KMS-11 (cell line): ENCODE results near the gene TACC3.

Source experiments
- H2AFZ ChIP-seq: fragments of 200-600 bp; sonication (generic); 2 replicates; pipeline ENCODE4 v1.6.1; 2016; ENCODE audit warnings: antibody characterized with exemption, mixed run types, low read depth
- H3K27ac ChIP-seq: fragments of 200-600 bp; sonication (generic); 2 replicates; pipeline ENCODE4 v1.6.1; 2016; ENCODE audit warnings: mild to moderate bottlenecking, mixed run types
- H3K27me3 ChIP-seq: fragments of 200-600 bp; sonication (generic); 2 replicates; pipeline ENCODE4 v1.6.1; 2017; ENCODE audit warnings: mild to moderate bottlenecking, low read depth, mixed run types, moderate library complexity; ENCODE audit not compliant: insufficient read depth
- H3K36me3 ChIP-seq: fragments of 200-600 bp; sonication (generic); 2 replicates; pipeline ENCODE4 v1.6.1; 2017; ENCODE audit warnings: mild to moderate bottlenecking, mixed run types; ENCODE audit not compliant: insufficient read depth
- H3K4me1 ChIP-seq: fragments of 200-600 bp; sonication (generic); 2 replicates; pipeline ENCODE4 v1.6.1; 2016; ENCODE audit warnings: mild to moderate bottlenecking, low read depth, mixed run types; ENCODE audit not compliant: poor library complexity, severe bottlenecking
- H3K4me2 ChIP-seq: fragments of 200-600 bp; sonication (generic); 2 replicates; pipeline ENCODE4 v1.7.0; 2016; ENCODE audit warnings: mild to moderate bottlenecking, mixed run types
- H3K4me3 ChIP-seq: fragments of 200-600 bp; sonication (generic); IDR thresholded peaks from 2 replicates; pipeline ENCODE4 v1.6.1; 2017; ENCODE audit warnings: low read depth, low read length, mixed read lengths; ENCODE audit not compliant: insufficient read depth
- H3K79me2 ChIP-seq: fragments of 200-600 bp; sonication (generic); 2 replicates; pipeline ENCODE4 v1.6.1; 2016; ENCODE audit warnings: low read depth, mixed run types; ENCODE audit not compliant: insufficient read depth
- H3K9ac ChIP-seq: fragments of 200-600 bp; sonication (generic); 2 replicates; pipeline ENCODE4 v1.6.1; 2016; ENCODE audit warnings: mild to moderate bottlenecking, mixed run types
- H4K20me1 ChIP-seq: fragments of 200-600 bp; sonication (generic); 2 replicates; pipeline ENCODE4 v1.6.1; 2016; ENCODE audit warnings: mild to moderate bottlenecking, mixed run types; ENCODE audit not compliant: insufficient read depth
- TF ChIP-seq, protein P1 (sequence below): fragments of 200-600 bp; sonication (generic); conservative IDR thresholded peaks from 2 replicates; pipeline ENCODE4 v1.6.1; 2017; ENCODE audit warnings: low read depth, mild to moderate bottlenecking, antibody characterized with exemption, low read length, moderate library complexity, mixed read lengths

TACC3 gene

DNA sequence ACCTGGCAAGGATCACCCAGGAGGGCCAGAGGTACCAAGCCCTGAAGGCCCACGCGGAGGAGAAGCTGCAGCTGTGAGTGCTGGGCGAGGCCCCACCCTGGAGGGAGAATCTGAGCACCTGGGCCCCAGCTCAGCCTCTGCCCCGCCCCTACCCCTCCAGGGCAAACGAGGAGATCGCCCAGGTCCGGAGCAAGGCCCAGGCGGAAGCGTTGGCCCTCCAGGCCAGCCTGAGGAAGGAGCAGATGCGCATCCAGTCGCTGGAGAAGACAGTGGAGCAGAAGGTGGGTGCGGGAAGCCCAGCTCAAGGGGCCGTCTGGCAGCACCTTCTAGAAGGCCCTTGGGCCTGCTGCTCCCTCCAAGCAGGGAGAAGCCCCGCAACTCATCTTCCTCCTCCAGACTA is 23.2 kb downstream of the TACC3 start:
- Histone ChIP-seq H3K79me2 (no peaks in the 10 kb centered on the region), H3K4me2 (no peak overlapping the region), H4K20me1 (no peaks in the 10 kb centered on the region), H3K4me1 (no peaks in the 10 kb centered on the region), H3K9ac (no peak overlapping the region), H3K4me3 (no peak overlapping the region), H3K27me3 (no peaks in the 10 kb centered on the region), H2AFZ (no peak overlapping the region), H3K36me3 (no peaks in the 10 kb centered on the region), H3K27ac (no peak overlapping the region)
- TF ChIP-seq, protein P1, sequence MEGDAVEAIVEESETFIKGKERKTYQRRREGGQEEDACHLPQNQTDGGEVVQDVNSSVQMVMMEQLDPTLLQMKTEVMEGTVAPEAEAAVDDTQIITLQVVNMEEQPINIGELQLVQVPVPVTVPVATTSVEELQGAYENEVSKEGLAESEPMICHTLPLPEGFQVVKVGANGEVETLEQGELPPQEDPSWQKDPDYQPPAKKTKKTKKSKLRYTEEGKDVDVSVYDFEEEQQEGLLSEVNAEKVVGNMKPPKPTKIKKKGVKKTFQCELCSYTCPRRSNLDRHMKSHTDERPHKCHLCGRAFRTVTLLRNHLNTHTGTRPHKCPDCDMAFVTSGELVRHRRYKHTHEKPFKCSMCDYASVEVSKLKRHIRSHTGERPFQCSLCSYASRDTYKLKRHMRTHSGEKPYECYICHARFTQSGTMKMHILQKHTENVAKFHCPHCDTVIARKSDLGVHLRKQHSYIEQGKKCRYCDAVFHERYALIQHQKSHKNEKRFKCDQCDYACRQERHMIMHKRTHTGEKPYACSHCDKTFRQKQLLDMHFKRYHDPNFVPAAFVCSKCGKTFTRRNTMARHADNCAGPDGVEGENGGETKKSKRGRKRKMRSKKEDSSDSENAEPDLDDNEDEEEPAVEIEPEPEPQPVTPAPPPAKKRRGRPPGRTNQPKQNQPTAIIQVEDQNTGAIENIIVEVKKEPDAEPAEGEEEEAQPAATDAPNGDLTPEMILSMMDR: no peak

DNA sequence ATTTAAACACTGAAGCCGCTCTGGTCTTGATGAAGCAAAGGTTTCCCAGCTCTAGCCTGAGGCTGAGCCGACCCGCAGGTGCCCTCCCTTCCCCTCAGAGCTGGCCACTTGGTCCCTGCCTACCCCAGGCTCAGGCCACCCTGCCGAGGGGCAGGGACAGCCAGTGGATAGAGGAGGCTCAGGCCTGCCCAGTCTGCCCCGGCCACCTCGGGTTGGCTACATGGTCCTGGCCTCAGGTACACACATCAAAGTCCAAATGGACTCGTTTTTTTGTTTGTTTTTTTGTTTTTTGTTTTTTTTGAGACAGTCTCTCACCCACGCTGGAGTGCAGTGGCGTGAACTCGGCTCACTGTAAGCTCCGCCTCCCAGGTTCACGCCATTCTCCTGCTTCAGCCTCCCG is 23.8 kb downstream of the TACC3 start:
- Histone ChIP-seq H3K9ac (no peak overlapping the region), H3K27ac (no peak overlapping the region), H3K27me3 (no peaks in the 10 kb centered on the region), H3K4me1 (no peaks in the 10 kb centered on the region), H3K36me3 (no peaks in the 10 kb centered on the region), H4K20me1 (no peaks in the 10 kb centered on the region), H3K79me2 (no peaks in the 10 kb centered on the region), H2AFZ (no peak overlapping the region), H3K4me2 (no peak overlapping the region), H3K4me3 (no peak overlapping the region)
- TF ChIP-seq, protein P1: no peak

DNA sequence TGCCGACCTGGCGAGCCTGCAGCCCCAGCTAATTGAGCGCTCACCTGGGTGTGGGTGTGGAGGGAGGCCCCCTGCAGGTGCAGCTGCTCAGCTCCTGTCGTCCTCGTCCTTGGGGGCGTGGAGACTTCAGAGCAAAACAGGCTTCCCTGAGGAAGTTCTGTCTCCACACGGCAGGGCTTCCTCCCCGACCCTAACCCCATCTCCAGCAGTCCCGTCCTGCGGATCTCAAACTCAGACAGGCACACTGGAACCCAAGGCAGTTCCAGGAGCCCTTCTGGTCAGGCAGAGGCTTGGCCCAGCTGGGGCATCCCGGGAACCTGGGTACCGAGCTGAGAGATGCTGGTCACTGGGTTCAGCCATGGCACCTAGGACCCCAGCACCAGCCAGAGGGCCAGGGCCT is 24.4 kb downstream of the TACC3 start:
- H3K27ac ChIP-seq: no peak overlapping the region
- no peaks in the 10 kb centered on the region for H3K4me1 ChIP-seq
- no peak overlapping the region for H2AFZ ChIP-seq
- no peaks in the 10 kb centered on the region for H3K27me3 ChIP-seq
- no peak overlapping the region for H3K4me3 ChIP-seq
- no peak overlapping the region for H3K9ac ChIP-seq
- H3K79me2 ChIP-seq: no peaks in the 10 kb centered on the region
- no peak overlapping the region for H3K4me2 ChIP-seq
- H4K20me1 ChIP-seq: no peaks in the 10 kb centered on the region
- H3K36me3 ChIP-seq: no peaks in the 10 kb centered on the region
- TF ChIP-seq, protein P1: no peak

DNA sequence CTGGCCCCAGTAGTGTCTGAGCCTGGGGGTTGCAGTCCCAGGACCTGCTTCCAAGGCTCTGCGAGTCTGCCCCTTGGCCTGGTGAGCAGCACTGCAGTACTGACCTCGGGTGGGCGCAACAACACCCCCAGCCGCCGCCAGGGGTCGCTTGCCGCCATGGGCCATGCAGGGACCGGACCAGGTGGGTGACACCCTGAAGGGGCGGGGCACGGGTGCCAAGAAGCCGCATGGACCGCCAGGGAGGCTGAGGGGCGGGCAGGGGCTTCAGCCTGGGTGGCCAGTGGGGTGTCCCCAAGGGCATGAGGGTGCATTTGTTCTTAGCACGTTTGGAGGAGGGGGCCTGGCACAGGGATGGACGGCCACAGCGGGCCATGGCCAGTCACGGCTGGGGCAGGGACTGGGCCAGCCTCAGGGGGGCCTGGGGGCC is 25.0 kb downstream of the TACC3 start:
- no peak overlapping the region for H3K9ac ChIP-seq
- H3K4me2 ChIP-seq: no peak overlapping the region
- no peak overlapping the region for H3K27ac ChIP-seq
- H3K36me3 ChIP-seq: no peaks in the 10 kb centered on the region
- H3K27me3 ChIP-seq: no peaks in the 10 kb centered on the region
- H2AFZ ChIP-seq: no peak overlapping the region
- no peaks in the 10 kb centered on the region for H3K4me1 ChIP-seq
- H4K20me1 ChIP-seq: no peaks in the 10 kb centered on the region
- TF ChIP-seq, protein P1: peak; percentile 68
- H3K4me3 ChIP-seq: no peak overlapping the region
- no peaks in the 10 kb centered on the region for H3K79me2 ChIP-seq
